Ecto neural progenitor cell (in vitro differentiated cells): ENCODE results near the gene KCNG4.
A peak's percentile ranks its signal among the peaks of the same experiment; 100 is the strongest.

ENCODE experiments used
- DNase-seq: peaks from one replicate; pipeline ENCODE4 v3.0.0-alpha.2; 2018; ENCODE audit warnings: low spot score

KCNG4 gene

GRCh38 chr16:84266451-84266850 is 26.6 kb upstream of the KCNG4 start:
- peak; percentile 81 for DNase-seq

- no peak for DNase-seq
These were observed 23.1 kb upstream of the KCNG4 start for GRCh38 chr16:84262939-84263338.

DNA sequence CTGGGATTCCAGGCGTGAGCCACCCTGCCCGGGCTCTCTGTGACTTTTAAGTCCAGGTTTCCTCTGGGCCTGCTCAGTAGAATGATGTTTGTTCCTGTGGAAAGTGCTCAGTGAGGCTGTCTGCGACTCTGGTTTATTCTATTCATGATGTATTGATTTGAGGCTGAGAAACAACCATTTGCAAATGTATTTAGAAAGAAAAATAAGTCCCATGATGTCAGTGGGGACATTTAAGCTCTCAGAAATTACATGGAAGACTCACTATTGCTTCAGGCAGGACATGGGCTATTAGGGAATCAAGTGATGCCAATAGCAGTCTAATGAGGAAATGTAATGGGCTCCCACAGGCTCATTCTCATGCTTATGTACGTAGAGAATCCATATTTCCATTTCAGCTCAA is 22.2 kb upstream of the KCNG4 start:
- DNase-seq: no peak

DNA sequence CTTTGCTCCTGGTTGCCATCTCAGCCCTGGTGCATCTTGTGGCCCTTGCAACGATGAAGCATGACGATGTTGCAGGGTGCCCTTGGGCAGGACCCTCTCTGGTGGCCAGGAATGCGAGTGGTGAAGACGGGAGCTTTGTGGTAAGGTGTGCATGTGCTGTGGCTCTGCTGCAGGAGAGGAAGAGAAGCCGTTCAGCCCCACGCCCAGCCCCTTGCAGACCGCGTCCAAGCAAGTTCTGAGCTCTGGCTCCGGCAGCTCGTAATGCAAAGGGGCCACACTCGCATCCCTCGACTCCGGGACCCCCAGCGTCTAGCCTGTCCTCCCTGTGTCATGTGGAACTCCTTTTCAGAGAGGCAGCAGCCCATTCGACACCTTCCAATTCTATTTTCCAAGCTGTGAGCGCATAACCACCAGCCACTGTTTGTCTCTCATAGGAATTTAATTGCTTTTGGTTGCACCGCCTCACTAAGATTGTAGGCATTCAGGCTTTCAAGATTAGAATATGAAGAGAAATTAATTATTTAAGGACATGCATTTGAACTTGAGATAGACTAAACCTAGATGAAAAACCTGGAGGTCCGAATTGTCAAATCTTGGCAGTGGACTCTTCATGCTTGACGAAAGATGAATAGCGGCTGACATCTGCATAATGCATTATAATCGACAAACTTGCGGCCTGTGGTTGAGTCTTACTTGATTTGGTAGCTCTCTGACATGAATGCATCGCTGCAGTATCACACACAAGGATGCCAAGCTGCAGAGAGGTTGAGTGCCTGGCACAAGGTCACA is 21.1 kb upstream of the KCNG4 start:
- no peak for DNase-seq

GRCh38 chr16:84259691-84260090 is 19.9 kb upstream of the KCNG4 start:
- no peak for DNase-seq

DNA sequence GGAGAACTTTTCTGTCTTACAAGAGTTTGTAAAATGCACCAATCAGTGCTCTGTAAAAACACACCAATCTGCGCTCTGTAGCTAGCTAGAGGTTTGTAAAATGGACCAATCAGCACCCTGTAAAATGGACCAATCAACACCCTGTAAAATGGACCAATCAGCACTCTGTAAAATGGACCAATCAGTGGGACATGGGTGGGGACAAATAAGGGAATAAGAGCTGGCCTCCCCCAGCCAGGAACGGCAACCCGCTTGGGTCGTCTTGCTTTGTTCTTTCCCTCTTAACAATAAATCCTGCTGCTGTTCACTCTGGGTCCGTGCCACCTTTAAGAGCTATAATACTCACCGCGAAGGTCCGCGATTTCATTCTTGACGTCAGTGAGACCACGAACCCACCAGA is 18.5 kb upstream of the KCNG4 start:
- DNase-seq: no peak

- DNase-seq: no peak
These were observed 15.4 kb upstream of the KCNG4 start for GRCh38 chr16:84255050-84255810.

DNA sequence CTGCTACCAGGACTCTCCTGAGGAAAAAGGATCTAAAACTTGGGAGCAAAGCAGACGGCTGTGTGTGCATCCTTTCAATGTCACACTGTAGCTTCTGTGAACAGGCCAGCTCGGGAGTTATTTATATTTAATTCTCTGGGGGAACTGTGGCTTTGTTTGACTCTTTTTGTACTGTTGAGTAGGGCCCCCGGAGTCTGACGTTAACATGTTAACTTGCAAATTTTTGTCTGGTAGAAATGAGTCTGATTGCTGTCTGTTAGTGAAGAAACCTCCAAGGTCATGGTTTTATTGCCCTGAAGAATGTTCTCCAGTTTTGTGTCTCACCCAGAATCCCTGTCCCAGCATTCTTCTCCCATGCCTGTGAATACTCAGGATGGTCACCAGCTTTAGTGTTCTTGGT is 14.2 kb upstream of the KCNG4 start:
- DNase-seq: no peak

DNA sequence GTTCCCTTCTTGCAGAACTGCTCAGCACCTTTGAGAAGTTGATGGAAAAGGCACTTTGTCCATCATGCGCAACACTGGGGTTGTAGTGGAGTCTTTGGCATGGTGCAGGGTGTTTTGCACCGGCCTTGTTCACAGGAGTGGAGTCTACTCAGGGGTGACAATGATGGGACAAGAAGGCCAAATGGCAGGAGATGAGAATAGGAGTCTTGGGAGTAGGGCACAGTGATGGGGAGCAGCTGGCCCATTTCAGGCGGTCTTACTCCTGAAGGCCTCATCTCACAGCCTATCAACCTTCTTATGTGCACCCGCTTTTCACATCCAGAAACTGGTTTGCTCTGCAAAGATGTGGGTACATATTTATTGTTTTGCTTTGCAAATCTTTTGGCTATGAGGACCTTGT is 13.4 kb upstream of the KCNG4 start:
- no peak for DNase-seq

- no peak for DNase-seq
These were observed 12.4 kb upstream of the KCNG4 start for GRCh38 chr16:84252184-84252583.

- no peak for DNase-seq
These were observed 8.0 kb upstream of the KCNG4 start for GRCh38 chr16:84247844-84248243.

DNA sequence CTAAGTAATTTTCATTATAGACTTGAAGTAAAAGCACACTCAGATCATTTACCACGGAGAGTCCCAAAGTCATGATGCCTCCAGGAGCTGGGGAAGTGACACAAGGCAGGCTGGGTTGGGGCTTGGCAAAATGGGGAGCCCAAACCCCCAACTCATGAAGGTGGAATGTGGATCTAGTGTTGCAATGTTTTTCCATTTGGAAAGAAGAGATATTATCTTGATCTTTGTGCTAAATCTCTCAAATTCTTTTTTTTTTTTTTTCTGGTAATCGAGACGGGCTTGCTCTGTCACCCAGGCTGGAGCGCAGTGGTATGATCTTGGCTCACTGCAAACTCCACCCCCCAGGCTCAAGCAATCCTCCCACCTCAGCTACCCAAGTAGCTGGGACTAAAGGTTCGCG is 7.5 kb upstream of the KCNG4 start:
- no peak for DNase-seq

- no peak for DNase-seq
These were observed 6.9 kb upstream of the KCNG4 start for GRCh38 chr16:84246679-84247077.

- no peak for DNase-seq
These were observed 6.3 kb upstream of the KCNG4 start for GRCh38 chr16:84245956-84246678.

GRCh38 chr16:84244728-84245127 is 4.9 kb upstream of the KCNG4 start:
- DNase-seq: no peak

DNA sequence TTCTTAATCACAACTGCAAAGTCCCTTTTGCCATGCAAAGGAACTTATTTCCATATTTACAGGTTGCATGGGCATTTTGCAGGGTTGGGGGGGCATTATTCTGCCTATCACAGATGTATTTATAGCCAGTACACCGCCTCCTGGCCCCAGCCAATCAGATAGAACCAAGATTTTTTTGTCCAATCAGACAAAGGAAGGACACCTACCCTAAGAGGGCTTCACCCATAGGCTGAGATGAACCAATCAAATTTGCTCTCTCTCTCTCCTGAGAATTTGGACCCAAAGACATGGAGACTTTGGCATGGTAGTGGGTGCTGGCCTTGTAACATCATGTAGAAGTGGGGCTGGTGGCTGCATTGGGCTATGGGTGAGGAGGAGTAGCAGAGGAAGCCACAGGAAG is 3.9 kb upstream of the KCNG4 start:
- no peak for DNase-seq

GRCh38 chr16:84242839-84243238 is 3.0 kb upstream of the KCNG4 start:
- no peak for DNase-seq

GRCh38 chr16:84241778-84242177 is 2.0 kb upstream of the KCNG4 start:
- DNase-seq: no peak

- no peak for DNase-seq
These were observed 643 bp upstream of the KCNG4 start for GRCh38 chr16:84240455-84240854.

- no peak for DNase-seq
These were observed 557 bp downstream of the KCNG4 start for GRCh38 chr16:84239141-84239769.

DNA sequence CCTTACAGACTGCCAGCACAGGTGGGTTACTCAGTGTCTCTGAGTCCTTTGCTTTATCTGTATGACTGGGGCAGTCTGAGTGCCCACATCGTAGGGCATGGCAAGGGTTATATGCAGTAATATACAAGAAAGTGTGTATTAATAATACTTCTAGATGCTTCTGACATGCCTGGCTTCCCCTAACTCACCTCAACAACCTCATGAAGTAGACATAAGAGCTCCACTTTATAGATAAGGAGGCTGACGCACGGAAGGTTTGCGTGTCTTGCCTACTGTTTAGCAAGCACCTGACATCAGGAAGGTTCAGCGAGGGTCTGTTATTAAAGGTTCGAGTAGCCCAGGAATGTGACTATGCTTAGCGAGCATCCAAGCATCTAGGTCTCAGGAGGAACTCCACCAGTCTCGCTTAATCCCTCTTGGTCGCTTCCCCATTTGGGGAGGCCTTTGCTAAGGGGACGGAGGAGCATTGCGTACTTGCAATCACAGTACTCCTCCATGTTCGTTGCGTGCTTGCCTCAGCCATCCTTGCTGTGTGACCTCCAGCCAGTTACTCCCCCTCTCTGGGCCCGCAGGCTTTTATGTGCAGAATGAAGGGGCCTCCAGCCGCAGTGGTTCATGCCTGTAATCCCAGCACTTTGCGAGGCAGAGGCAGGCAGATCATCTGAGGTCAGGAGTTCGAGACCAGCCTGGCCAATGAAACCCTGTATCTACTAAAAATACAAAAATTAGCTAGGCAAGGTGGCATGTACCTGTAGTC is 1.6 kb downstream of the KCNG4 start:
- no peak for DNase-seq

DNA sequence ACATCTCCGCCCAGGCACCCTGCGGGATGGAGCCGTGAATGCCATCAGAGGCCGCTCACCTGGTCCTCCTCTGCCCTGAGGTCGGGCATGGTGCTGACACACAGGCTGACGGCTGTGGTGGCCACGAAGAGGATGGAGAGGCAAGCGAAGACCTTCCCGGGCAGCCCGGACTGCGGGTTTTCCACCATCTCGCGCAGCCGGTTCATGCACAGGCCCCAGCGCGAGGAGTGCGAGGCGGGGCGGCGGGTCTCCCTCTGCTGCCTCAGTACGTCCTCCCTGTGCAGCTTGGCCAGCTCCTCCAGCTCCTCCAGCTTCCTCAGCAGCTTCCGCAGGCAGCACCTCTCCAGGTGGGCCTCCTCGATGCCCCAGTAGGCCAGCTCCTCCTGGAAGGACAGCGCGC is 3.1 kb downstream of the KCNG4 start:
- no peak for DNase-seq
